Activated B cell treated with CpG ODN at 0.5 μM for 24 hours (primary cell): Measurements from ENCODE around the gene FOXN1. TPM values are rescaled to one million over a fixed set of nuclear protein-coding genes. Genes with fewer than 3 reads are reported as not detected.
A peak's percentile ranks its signal among the peaks of the same experiment; 100 is the strongest.

ENCODE experiments used
- ATAC-seq: fragments of 200-7000 bp; cut with Tn5 transposase; one replicate; pipeline ENCODE4 v1.10.0; 2021; ENCODE audit warnings: low read depth, mild to moderate bottlenecking, moderate library complexity
- CTCF ChIA-PET: fragments of 350-600 bp; sonication (Branson Sonifier 250); formaldehyde crosslinking; loops from one replicate; lab custom pipeline; 2021; ENCODE audit warnings: antibody characterized with exemption; lab: Charles Lee
- POLR2A ChIA-PET: fragments of 350-600 bp; sonication (Branson Sonifier 250); formaldehyde crosslinking; loops from one replicate; lab custom pipeline; 2021; ENCODE audit warnings: antibody characterized with exemption; lab: Charles Lee
- DNase-seq: peaks from one replicate; pipeline ENCODE4 v3.0.0; 2022
- H3K27ac Mint-ChIP-seq: one replicate; pipeline ENCODE4 v1.8.0; 2020; ENCODE audit warnings: mixed read lengths
- H3K27me3 Mint-ChIP-seq: one replicate; pipeline ENCODE4 v1.8.0; 2021; ENCODE audit warnings: mixed read lengths
- H3K36me3 Mint-ChIP-seq: one replicate; pipeline ENCODE4 v1.8.0; 2021; ENCODE audit warnings: low read depth, mixed read lengths
- H3K4me1 Mint-ChIP-seq: one replicate; pipeline ENCODE4 v1.8.0; 2021; ENCODE audit warnings: mixed read lengths
- H3K4me3 Mint-ChIP-seq: one replicate; pipeline ENCODE4 v1.8.0; 2020; ENCODE audit warnings: mild to moderate bottlenecking, mixed read lengths
- H3K9me3 Mint-ChIP-seq: one replicate; pipeline ENCODE4 v1.8.0; 2020; ENCODE audit warnings: mixed read lengths
- CTCF ChIP-seq: fragments of 200-600 bp; IDR thresholded peaks from one replicate; pipeline ENCODE4 v1.8.0; 2022; ENCODE audit warnings: antibody characterized with exemption, mild to moderate bottlenecking
- intact Hi-C: fragments of 100-400 bp; cut with micrococcal nuclease; formaldehyde crosslinking; loops from one replicate; pipeline ENCODE4 v1.15.1; 2024
- total RNA-seq: library from RNA; stranded (reverse); gene quantifications from 2 replicates; pipeline ENCODE4 v1.2.3, GENCODE V29; 2022

FOXN1 gene
- total RNA-seq, 1 donor from 2014 or later: not detected

GRCh38 chr17:28499684-28500357, 6.3 kb upstream of the FOXN1 start:
- intact Hi-C loops: loop anchor here (2.0 kb wide), 1 partner anchor 19 kb away; no protein-coding TSS in a partner anchor
- Mint-ChIP-seq H3K4me1 (peaks cover 25% of the 10 kb centered on the region), H3K27me3 (peaks cover under 1% of the 10 kb centered on the region), H3K4me3 (no peak overlapping the region), H3K36me3 (no peaks in the 10 kb centered on the region), H3K27ac (no peak overlapping the region), H3K9me3 (no peaks in the 10 kb centered on the region)
- ATAC-seq (no peak), DNase-seq (no peak)
- no peak for TF ChIP-seq CTCF
- POLR2A ChIA-PET: interaction anchor here (1.3 to 2.3 kb wide), 6 partner anchors 44 to 100 kb away, joined by 3 to 10 read pairs (median 6); partner anchors contain the start of genes PIGS and UNC119
- CTCF ChIA-PET: interaction anchor here (0.6 to 1.1 kb wide), 2 partner anchors 55 to 836 kb away, joined by 3 to 4 read pairs; no protein-coding TSS in a partner anchor

GRCh38 chr17:28500712-28501379, 5.3 kb upstream of the FOXN1 start:
- Mint-ChIP-seq H3K36me3 (no peaks in the 10 kb centered on the region), H3K27ac (peak overlapping the region; percentile 71), H3K9me3 (no peaks in the 10 kb centered on the region), H3K27me3 (peaks cover 6% of the 10 kb centered on the region), H3K4me1 (peaks cover 24% of the 10 kb centered on the region), H3K4me3 (peak overlapping the region; percentile 17)
- POLR2A ChIA-PET: interaction anchor here (0.7 to 2.3 kb wide), 10 partner anchors 9 to 203 kb away, joined by 3 to 15 read pairs (median 7); partner anchors contain the start of genes PIGS and UNC119
- CTCF ChIA-PET: interaction anchor here (0.8 to 2.8 kb wide), 3 partner anchors 47 to 113 kb away, joined by 3 to 14 read pairs (median 4); partner anchors contain the start of gene RSKR
- TF ChIP-seq CTCF: no peak
- ATAC-seq: peak; percentile 83
- intact Hi-C loops: loop anchor here (2.0 kb wide), 1 partner anchor 18 kb away; no protein-coding TSS in a partner anchor
- peak; percentile 34 for DNase-seq

GRCh38 chr17:28501421-28502284, 4.5 kb upstream of the FOXN1 start:
- Mint-ChIP-seq H3K9me3 (no peaks in the 10 kb centered on the region), H3K4me3 (peak overlapping the region; percentile 17), H3K27ac (peak overlapping the region; percentile 71), H3K36me3 (no peaks in the 10 kb centered on the region), H3K27me3 (peaks cover 8% of the 10 kb centered on the region), H3K4me1 (peaks cover 24% of the 10 kb centered on the region)
- intact Hi-C loops: loop anchor here (2.0 kb wide), 1 partner anchor 17 kb away; no protein-coding TSS in a partner anchor
- ChIA-PET CTCF (interaction anchor here (0.8 to 2.8 kb wide), 2 partner anchors 46 to 112 kb away, joined by 3 to 14 read pairs; partner anchors contain the start of gene RSKR), POLR2A (interaction anchor here (0.7 to 2.3 kb wide), 9 partner anchors 8 to 98 kb away, joined by 3 to 15 read pairs (median 9); partner anchors contain the start of genes PIGS and UNC119)
- no peak for DNase-seq
- ATAC-seq: no peak
- no peak for TF ChIP-seq CTCF

- CTCF ChIA-PET: interaction anchor here (0.8 to 2.8 kb wide), 2 partner anchors 8 to 110 kb away, joined by 3 to 14 read pairs; partner anchors contain the start of gene RSKR
- intact Hi-C loops: no loop called here
- POLR2A ChIA-PET: interaction anchor here (0.7 to 1.7 kb wide), 3 partner anchors 96 to 212 kb away, joined by 3 to 6 read pairs (median 5); partner anchors contain the start of genes PROCA1 and SPAG5
- Mint-ChIP-seq H3K27ac (no peak overlapping the region), H3K27me3 (peaks cover 13% of the 10 kb centered on the region), H3K4me3 (no peak overlapping the region), H3K4me1 (peaks cover 24% of the 10 kb centered on the region), H3K36me3 (no peaks in the 10 kb centered on the region), H3K9me3 (no peaks in the 10 kb centered on the region)
- DNase-seq (no peak), ATAC-seq (no peak)
- no peak for TF ChIP-seq CTCF
Measured at GRCh38 chr17:28503420-28503819, 2.7 kb upstream of the FOXN1 start.
